ENCODE measurements around the gene RBM20. TPM values are rescaled to one million over a fixed set of nuclear protein-coding genes. Genes with fewer than 3 reads are reported as not detected.

Gene RBM20
- total and polyA plus RNA-seq, 10 of the 15 experiments (the other 5 are each of a cell fraction or from before 2014, with no cell fraction given) = 0.04 to 0.26 (median 0.15) TPM

DNA sequence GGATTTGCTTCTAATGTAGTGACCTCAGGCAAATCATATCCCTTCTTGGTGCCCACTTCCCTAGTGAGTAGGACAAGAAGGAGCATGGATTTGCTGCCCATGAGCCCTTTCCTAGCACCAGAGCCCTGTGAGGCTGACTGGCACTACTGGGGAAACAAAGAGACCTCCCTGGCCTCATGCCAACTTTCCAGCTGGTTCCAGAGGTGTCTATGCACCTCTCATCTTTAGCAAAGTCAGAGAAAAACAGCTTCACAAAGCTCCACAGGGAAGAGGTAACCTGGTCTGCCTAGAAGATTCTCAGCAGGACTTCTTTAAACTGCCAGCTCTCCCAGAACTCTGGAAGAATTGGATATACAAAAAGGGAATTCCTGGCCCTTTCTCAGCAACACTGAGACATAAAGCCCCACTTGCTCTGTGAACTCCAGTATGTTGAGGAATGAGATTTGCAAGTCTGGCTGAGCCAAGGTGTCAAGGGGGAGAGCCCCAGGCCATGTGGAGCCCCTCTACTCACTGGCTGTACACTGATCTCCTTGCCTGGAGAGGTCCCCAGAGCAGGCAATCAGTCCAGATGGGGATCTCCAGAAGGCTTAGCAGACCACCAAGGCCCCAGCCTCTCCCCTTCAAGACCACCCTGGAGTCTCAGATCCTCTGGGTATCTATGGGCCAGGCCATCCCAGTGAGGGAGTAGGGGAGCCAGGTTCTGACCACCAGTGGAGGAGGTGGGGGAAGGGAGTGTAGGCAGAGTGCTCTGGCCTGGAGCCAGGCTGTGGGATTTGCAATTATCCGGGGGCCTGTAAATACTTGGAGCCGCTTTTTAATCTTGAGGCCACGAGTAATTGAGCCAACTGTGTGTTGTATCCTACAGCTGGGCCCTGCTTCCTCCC, 24.4 kb upstream of the RBM20 start (continued):
- TF ChIP-seq, protein P1, sequence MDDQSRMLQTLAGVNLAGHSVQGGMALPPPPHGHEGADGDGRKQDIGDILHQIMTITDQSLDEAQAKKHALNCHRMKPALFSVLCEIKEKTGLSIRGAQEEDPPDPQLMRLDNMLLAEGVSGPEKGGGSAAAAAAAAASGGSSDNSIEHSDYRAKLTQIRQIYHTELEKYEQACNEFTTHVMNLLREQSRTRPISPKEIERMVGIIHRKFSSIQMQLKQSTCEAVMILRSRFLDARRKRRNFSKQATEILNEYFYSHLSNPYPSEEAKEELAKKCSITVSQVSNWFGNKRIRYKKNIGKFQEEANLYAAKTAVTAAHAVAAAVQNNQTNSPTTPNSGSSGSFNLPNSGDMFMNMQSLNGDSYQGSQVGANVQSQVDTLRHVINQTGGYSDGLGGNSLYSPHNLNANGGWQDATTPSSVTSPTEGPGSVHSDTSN (IDR thresholded peaks at IDR 0.05; ENCODE audit: insufficient replicate concordance, low read depth, low read length) = no peak
- TF ChIP-seq HDGF (IDR thresholded peaks at IDR 0.05) (no peak), SIX5 (IDR thresholded peaks at IDR 0.05; ENCODE audit: low read depth, low read length, severe bottlenecking) (no peak), EP300 (IDR thresholded peaks at IDR 0.05; ENCODE audit: borderline replicate concordance in 1 of 2, control insufficient read depth in 1 of 2, low read depth in 2 of 2, low read length in 2 of 2) (no peak)

DNA sequence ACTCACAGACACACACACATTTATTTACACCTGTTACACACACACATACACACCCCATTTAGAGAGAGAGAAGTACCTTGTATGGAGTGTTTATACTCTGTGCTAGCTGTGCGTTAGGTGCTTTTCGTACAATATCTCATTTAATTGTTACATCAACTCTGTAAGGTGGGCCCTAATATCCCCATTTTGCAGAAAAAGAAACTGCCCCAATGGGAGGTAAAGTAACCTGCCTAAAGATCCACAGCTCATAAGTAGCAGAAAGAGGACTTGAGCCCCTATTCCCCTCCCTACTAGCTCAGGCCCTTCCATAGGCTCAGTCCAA, 23.8 kb upstream of the RBM20 start:
- no peaks in the 10 kb centered on the region for H3K36me3 ChIP-seq (ENCODE audit: control insufficient read depth in 2 of 2, insufficient read depth in 2 of 2, low read length in 1 of 2)
- DNase-seq (ENCODE audit: low read depth, low spot score) (no peak), FAIRE-seq (no peak), ATAC-seq (no peak)
- ChIA-PET CTCF (interaction anchor here (0.8 to 1.3 kb wide), 3 partner anchors 9 to 60 kb away, joined by 3 to 4 read pairs (median 4); no protein-coding TSS in a partner anchor), RAD21 (ENCODE audit: unreplicated experiment) (interaction anchor here (0.8 to 1.2 kb wide), 2 partner anchors 8 to 51 kb away, joined by 3 read pairs; no protein-coding TSS in a partner anchor), SMC1A (ENCODE audit: uncharacterized antibody, unreplicated experiment) (interaction anchor here (0.9 to 1.4 kb wide), 3 partner anchors 10 to 26 kb away, joined by 3 to 5 read pairs (median 4); no protein-coding TSS in a partner anchor), POLR2A (interaction anchor here (0.6 to 1.0 kb wide), 2 partner anchors 18 to 146 kb away, joined by 3 to 4 read pairs; no protein-coding TSS in a partner anchor)
- BruUV-seq (replicated peaks) = no TSS peak
- H3K9ac ChIP-seq (ENCODE audit: control insufficient read depth, insufficient read depth, low read length) = no peak overlapping the region
- H3K9me3 ChIP-seq (replicated peaks; ENCODE audit: control insufficient read depth, insufficient read depth, low read length) = no peaks in the 10 kb centered on the region; the same call in 2 of the 3 replicates
- H2AFZ ChIP-seq (ENCODE audit: control insufficient read depth, low read depth, low read length) = no peak overlapping the region
- H3K4me1 ChIP-seq (ENCODE audit: control insufficient read depth, insufficient read depth, low read length) = peaks cover 2% of the 10 kb centered on the region
- H3K79me2 ChIP-seq (ENCODE audit: control insufficient read depth, insufficient read depth, low read length) = no peaks in the 10 kb centered on the region
- in situ Hi-C loops (cut with MboI) = loop anchor here (25.0 kb wide), 1 partner anchor 1517 kb away; no protein-coding TSS in a partner anchor
- 95% methylated on average over 2 of the region's 2 CpGs for WGBS (ENCODE audit: insufficient coverage, insufficient replicate concordance, low lambda C conversion rate, missing lambda C conversion rate)
- no peaks in the 10 kb centered on the region for H3K27me3 ChIP-seq (replicated peaks in 1 of 2; ENCODE audit: control insufficient read depth in 2 of 2, insufficient read depth in 2 of 2, low read length in 1 of 2)
- no peak overlapping the region for H3K27ac ChIP-seq (ENCODE audit: control insufficient read depth, insufficient read depth)
- no peak overlapping the region for H3K4me3 ChIP-seq
- intact Hi-C loops (cut with micrococcal nuclease; ENCODE audit: unreplicated experiment) = no loop called here
- H3K4me2 ChIP-seq (ENCODE audit: control insufficient read depth, insufficient read depth) = no peak overlapping the region
- H4K20me1 ChIP-seq (ENCODE audit: control insufficient read depth, insufficient read depth) = no peaks in the 10 kb centered on the region
- TF ChIP-seq EGR1 (IDR thresholded peaks at IDR 0.05; ENCODE audit: borderline replicate concordance in 1 of 2, low read depth in 2 of 2, low read length in 2 of 2) (no peak), STAT3 (IDR thresholded peaks at IDR 0.05; ENCODE audit: low read depth, low read length) (no peak), DPF2 (IDR thresholded peaks at IDR 0.05) (no peak), SUZ12 (IDR thresholded peaks at IDR 0.05; ENCODE audit: unreplicated experiment) (no peak), SMC3 (IDR thresholded peaks at IDR 0.05; ENCODE audit: borderline replicate concordance, low read length) (no peak), TCF12 (IDR thresholded peaks at IDR 0.05; ENCODE audit: low read depth, low read length) (no peak), RCOR1 (conservative IDR thresholded peaks at IDR 0.05; ENCODE audit: low read depth, low read length) (no peak), BHLHE40 (IDR thresholded peaks at IDR 0.05; ENCODE audit: borderline replicate concordance in 1 of 2, low read depth in 2 of 2, low read length in 1 of 2) (no peak), FOXM1 (IDR thresholded peaks at IDR 0.05; ENCODE audit: low read depth, low read length) (no peak)
- TF ChIP-seq, protein P2, sequence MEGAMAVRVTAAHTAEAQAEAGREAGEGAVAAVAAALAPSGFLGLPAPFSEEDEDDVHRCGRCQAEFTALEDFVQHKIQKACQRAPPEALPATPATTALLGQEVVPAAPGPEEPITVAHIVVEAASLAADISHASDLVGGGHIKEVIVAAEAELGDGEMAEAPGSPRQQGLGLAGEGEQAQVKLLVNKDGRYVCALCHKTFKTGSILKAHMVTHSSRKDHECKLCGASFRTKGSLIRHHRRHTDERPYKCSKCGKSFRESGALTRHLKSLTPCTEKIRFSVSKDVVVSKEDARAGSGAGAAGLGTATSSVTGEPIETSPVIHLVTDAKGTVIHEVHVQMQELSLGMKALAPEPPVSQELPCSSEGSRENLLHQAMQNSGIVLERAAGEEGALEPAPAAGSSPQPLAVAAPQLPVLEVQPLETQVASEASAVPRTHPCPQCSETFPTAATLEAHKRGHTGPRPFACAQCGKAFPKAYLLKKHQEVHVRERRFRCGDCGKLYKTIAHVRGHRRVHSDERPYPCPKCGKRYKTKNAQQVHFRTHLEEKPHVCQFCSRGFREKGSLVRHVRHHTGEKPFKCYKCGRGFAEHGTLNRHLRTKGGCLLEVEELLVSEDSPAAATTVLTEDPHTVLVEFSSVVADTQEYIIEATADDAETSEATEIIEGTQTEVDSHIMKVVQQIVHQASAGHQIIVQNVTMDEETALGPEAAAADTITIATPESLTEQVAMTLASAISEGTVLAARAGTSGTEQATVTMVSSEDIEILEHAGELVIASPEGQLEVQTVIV (IDR thresholded peaks at IDR 0.05; ENCODE audit: borderline replicate concordance, partially characterized antibody) = no peak
- TF ChIP-seq, protein P1 (IDR thresholded peaks at IDR 0.05; ENCODE audit: insufficient replicate concordance, low read depth, low read length) = no peak

Data from GM12878 (cell line).